IPS DF 4.7 (cell line): ENCODE data around the gene LMO2.
A peak's percentile ranks its signal among the peaks of the same experiment; 100 is the strongest.
"Not testable (repeated sequence)": the region's sequence is repeated elsewhere in the genome, so short reads cannot be mapped to it uniquely, and the experiment has no call there.

Source experiments
- DNase-seq: peaks from one replicate; pipeline ENCODE4 v3.0.0-alpha.2; 2013; ENCODE audit warnings: low spot score; ENCODE audit errors: extremely low read depth

The LMO2 gene

DNA sequence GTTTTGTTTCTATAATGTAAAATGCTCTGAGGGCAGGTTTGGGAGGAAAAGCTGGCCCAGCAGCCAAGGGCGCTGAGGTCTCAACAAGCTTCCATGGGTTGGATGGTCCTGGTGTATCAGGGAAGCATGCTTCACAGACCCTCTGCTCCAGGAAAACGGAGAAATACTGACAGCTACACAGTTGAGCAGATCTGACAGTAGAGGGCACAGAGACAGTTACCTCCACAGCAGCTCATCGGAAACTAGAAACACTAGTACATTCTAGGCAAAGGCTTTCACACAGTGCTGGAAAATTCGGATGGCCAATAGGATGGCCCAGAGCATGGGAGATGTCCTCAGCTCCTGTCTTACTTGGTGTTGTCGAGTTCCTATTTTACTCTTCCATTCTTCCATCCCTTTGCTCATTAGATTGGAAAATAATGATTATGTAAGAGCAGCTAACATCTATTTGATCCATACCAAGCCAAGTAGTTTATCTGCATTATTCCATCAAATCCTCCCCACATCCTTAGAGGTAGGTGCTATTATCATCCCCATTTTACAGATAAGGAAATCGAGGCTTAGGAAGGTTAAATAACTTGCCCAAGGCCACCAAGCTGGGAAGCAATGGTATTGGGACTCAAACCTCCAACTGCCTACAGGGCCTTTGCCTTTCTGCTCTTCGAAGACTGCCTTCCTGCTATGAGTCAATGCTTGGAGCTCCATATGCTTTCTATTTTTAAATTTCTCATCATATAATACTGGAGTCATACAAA lies 28.3 kb downstream of the LMO2 start:
- DNase-seq = no peak

DNA sequence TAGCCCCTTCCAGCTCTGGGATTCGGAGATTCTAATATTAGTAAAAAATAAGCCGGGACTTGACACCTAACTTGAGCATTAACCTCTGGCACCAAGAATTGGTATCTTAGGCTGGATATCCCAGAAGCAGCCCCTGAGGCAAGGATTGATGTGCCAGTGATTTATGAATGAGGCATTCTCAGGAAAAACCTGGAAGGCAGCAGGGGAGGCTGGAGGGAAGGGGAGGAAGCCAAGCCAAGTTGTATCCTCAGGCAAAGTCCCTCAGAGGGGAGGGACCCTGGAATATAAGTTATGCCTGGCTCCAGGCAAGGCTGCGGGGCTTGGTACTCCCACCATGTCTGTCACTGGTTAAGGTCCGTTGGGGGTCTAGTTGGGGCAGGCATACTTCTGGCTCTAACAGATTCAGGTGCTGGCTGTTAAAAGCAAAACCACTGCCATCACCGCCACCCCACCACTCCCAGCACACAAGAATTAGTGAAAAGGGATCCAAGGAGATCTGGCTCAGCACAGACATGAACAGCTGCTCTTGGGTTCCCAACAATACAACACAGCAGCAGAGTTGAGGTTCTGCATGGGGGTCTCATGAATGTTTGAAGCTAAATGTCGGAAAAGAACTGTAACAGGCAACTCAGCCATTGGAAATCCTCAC lies 29.8 kb downstream of the LMO2 start:
- no peak for DNase-seq

DNA sequence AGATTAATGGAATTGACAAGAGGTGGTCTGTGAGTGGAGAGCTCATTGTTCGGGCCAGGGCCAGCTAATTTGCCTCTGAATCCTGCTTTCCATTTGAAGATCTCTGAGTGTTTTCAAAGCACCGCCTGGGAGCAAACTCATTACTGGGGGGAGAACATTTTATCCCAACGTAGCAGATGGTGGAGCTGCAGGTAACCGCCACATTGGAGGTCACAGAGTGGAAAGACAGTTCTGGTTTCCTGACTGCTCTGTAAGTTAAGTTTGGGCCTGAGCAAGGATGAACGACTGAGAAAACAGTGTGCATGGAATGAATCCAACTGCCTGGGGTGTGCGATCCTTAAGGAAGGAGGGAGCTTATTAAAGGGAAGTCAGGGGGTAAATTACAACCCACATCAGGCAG lies 30.5 kb downstream of the LMO2 start:
- no peak for DNase-seq

DNA sequence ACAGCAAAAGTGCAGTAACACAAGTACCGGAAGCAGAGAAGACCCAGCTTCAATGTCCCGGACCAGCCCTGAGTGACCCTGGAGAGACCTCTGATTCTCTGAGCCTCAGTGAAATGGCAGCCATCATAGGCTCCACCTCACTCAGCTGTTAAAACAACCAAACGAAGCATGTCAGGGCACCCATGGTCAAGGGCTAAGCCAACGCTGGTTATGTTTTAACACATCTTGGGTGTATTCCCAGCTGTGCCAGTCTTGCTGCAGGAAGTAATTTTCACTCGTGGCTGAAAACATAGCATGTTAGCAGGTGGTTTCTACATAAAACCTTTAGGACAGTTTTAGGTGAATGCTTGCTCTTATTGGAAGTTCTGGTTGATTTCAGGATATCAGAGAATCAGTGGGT lies 30.9 kb downstream of the LMO2 start:
- no peak for DNase-seq

DNA sequence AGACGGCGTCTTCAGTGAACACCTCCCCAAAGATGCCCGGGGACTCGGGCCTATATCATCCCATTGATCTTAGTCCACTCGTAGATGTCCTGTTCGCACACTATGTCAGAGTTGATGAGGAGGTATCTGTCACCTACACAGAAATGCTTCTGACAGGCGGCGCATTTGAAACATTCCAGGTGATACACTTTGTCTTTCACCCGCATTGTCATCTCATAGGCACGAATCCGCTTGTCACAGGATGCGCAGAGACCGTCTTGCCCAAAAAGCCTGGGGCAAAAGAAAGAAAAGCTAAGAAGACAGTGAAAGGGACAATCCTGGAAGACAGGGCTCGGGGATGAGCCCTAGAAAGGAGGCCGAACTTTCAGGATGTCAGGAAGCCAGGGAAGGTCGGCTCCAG lies 32.6 kb downstream of the LMO2 start:
- no peak for DNase-seq

DNA sequence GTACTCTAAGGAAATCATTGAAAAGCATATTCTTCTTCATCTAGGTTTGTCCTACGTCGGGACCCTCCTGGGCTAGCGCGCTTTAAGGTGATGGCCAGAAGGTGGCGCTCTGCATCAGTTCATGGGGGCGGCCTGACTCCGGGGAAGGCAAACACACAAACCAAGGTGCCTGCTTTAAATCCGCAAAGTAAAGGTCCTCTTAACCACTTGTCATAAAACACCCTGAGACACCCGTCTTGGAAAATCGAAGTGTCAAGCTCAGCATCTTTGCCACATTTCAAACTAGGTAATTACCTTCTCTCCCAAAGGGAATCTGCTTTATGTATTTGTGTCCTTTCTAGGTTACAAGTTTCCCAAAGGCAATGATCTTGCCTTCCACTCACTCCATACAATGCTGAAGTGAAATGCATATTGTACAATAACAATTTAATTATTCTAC lies 33.9 kb downstream of the LMO2 start:
- DNase-seq = no peak

DNA sequence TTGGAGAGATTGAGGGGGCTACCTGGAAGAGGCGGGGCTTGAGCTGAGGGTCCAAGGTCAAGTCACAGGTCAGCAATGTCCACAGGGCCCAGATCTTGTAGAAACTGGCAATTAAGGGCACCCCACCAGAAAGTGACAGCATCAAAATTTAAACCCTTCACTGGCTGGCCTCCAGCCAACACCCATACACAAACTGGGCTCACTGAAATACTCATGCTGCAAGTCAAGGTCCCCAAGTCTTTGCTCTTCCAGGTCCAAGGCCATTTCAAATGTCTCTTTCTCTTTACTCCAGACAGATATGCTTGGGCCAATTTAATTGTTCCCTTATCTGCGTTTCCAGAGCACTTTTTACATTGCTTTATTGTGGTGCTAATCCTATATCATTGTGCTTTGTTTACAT lies 36.4 kb downstream of the LMO2 start:
- DNase-seq = no peak

DNA sequence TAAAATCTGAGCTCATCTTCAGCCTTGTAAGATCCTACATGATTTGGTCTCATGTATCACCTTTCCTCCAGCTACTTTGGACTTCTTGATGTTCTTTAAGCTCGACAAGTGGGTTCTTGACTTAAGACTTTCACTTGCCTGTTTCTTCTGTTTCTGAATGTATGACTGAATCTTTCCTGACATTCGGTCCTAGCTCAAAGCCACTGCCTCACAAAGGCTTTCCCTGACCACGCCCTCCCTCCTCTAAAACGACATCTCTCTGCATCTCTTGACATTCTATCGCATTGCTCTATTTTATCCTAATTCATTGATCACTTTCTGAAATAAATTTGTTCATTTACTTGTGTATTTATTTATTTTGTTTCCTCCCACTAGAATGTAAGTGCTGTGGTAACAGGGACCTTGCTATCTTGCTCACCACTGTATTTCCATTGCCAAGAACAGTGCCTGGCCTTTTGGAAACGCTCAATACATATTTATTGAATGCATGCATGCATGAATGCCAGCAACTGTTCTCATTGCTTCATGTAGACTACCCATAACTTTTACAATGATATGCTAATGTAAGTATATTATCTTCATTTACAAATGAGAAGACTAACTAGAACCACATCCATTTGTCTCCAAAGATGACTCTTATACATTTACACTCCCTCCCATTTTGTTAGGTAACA lies 43.0 kb downstream of the LMO2 start:
- no peak for DNase-seq

DNA sequence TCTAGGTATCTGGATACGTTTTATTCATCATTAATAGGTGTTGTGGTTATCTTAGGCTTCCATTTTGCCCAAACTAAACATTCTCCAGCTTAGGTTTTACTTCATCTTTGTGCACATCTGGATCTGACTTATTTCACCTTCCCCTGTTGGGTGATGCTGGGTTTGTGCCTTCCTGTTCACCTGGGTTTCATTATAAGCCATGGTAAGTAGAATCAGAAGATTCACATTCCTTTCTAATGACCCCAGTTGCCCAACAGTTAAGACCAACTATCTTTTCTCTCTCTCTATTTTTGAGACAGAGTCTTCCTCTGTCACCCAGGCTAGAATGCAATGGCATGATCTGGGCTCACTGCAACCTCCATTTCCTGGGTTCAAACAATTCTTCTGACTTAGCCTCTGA lies 44.6 kb downstream of the LMO2 start:
- DNase-seq = no peak

DNA sequence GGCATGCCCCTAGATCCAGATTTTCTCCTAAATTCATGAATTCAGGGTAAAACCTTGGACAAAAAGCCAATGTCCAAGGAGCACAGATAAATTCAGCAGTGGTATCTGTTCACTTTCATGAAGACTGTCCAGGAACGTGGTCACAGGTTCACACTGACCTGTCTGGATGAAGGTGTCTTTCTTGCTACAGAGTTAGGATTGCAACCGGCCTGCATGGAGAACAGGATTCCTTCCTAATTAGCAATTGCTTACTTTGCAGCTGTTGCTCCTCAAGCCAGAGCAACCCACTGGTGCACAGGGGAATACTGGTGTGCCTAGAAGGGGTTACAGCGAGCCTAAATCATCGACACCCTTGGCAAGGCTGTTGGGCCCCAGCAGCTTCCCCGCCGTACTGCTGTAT lies 47.6 kb downstream of the LMO2 start:
- DNase-seq = no peak

DNA sequence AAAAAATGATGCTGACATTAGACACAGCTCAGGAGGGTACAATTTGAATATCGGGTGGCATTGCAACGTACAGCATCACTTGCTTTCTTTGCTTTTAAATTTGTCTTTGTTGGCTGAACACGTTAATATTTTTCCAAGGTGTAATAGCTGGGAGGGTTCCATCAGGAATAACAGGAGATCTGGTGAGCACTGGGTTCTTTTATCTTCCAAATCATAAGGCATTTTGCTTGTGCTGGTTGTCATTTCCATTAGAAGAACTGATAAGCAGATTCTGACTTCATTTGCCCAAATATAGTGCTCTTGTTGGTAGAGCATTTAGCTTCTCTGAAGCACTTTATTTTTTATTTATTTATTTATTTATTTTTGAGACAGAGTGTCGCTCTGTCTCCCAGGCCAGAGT lies 48.9 kb downstream of the LMO2 start:
- no peak for DNase-seq

DNA sequence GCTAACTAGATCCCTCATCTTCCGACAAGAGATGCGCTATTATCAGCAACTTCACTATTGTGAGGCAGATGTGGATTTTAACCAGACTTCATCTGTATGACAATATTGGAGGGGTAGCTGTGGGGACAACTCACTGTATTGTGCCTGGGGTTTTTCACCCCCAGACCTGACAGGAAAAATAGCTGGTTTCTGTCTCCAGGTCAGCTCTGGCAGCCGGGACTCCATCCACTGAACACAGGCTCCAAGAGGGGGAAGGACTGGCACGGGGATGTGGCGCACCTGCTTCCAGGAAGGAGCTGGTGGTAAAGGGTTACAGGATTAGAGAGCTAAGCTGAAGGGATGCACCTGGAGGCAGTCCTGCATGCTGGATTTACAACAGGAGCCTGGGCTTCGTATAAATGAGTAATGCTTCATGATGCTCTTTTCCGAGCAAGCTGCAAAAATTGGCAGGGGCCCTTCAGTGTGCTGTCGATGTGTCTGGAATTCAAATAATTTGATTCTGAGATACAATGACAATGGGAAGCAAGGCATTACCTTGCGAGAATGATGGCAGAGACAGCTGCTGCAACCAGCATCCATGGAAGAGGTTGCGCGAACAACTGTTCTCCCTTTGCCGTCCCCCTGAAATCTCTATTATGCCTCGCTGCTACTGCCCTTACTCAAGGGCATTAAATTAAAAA lies 49.5 kb downstream of the LMO2 start:
- no peak for DNase-seq

DNA sequence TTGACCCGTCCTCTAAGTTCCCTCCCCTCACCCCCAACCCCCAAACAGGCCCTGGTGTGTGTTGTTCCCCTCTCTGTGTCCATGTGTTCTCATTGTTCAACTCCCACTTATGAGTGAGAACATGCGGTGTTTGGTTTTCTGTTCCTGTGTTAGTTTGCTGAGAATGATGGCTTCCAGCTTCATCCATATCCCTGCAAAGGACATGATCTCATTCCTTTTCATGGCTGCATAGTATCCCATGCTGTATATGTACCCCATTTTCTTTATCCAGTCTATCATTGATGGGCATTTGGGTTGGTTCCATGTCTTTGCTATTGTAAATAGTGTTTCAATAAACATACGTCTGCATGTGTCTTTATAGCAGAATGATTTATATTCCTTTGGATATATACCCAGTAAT lies 53.6 kb downstream of the LMO2 start:
- not testable (repeated sequence) for DNase-seq

DNA sequence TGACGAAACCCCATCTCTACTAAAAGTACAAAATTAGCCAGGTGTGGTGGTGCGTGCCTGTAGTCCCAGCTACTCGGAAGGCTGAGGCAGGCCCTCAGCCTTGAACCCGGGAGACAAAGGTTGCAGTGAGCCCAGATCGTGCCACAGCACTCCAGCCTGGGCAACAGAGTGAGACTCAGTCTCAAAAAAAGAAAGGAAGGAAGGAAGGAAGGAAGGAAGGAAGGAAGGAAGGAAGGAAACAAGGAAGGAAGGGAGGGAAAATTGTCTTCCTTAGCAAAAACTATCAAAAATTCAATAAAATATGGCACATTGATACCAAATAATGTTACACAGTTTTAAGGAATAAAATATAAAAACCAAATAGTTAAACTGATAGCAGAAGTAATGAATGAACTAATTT lies 54.5 kb downstream of the LMO2 start:
- not testable (repeated sequence) for DNase-seq

DNA sequence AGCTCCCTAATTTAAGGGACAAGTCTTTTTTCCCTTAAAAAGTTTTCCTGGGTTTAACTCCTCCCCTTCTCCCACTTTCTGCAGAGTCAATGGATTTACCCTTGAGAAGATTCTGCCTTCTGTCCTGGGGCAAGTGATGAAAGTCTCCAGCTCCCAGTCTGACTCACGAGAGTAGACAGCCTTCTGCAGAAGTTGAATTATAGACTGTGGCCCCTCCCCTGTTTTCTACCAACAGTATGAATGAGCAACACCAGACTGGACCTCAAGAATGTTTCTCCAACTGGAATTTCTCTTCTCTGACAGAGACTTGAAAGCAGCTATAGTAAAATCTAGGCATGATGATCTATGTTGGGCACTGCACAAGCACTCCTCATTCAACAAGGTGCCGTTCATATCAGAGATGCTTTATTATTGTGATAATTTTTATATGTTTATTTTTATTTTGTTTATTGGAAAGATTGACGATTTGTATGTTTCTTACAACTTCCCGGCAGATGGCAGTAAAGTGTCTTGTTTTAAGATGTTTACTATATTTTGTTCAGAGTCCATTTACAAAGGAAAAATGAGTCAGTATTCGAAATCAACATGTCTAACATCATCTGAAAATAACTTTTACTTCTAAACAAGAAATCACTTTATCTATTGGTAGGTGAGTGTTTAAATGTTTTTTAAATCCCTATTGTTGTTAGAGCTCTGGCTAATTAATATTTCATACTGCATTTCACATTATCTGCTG lies 56.6 kb downstream of the LMO2 start:
- DNase-seq = no peak

DNA sequence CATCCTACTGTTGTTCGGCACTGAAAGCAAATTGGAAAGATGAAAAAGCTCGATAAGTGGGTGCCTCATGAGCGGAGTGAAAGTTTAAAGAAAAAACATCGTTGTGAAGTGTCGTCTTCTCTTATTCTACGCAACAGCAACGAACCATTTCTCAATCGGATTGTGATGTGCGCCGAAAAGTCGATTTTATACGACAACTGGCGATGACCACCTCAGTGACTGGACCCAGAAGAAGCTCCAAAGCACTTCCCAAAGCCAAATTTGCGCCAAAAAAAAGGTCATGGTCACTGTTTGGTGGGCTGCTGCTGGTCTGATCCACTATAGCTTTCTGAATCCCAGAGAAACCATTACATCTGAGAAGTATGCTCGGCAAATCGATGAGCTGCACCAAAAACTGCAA lies 59.2 kb downstream of the LMO2 start:
- DNase-seq = no peak

DNA sequence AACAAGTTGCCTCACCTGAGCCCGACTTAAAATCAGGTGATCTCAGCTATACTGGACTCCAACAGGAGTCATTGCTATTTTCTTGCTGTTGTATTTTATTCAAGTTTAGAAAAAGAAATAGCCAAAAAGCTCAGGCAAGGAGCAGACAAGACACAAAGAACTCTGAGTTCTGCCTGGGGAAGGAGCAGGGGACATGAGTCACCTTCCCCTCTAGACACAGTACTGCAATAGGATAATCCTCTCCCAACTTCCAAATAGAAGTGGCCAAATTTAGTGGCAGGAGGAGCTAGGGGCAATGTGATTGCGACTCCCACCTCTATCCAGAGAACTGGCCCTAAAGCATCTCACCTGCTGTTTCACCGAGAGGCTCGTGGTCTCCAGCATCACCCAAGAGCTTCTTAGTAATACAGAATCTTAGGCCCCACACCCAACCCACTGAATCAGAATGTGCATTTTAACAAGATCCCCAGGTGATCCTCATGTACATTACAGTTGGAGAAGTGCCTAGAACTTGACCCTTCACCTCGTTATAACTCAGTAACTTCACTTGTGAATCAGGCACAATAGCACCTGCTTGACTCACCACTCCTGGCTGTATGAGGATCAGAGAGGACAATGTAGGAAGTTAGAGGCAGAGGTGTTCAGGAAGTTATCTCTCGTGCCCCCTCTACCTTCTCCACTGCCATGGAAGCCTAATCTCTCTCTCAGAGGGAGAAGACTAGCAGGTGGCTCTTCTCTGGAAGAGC lies 60.8 kb downstream of the LMO2 start:
- no peak for DNase-seq

DNA sequence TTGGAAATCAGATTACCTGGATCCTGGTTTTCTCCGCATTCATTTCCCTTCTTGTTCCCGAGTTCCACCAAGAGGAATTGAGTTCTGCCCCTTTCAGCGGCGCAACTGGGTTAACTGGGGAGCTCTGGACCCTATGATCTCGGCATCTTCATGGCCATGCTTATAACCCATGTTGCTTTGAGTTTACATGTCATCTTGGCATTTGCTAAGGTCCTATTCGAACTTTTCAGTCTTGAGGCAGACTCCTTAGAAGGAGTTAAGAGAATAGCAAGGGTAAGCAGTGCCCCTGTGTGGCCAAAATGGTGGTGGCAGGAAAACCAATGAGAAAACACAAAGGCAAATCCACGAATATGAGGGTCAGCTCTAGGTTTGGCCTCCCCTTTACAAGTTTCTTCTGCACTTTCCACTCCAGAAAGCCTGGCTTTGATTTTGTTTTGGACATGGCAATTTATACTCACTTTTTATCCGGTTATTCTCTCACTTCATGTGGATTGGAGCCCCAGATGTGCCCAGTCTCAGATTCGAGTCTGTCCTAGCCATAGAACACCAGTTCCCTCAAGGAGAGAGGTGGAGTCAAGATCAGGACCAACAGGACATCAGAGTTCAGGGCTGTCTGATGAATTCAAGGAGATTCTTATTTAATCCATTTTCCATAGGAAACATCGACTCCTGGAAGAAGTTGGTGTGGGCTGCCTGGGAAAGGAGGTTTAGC lies 62.3 kb downstream of the LMO2 start:
- peak; percentile 46 for DNase-seq

DNA sequence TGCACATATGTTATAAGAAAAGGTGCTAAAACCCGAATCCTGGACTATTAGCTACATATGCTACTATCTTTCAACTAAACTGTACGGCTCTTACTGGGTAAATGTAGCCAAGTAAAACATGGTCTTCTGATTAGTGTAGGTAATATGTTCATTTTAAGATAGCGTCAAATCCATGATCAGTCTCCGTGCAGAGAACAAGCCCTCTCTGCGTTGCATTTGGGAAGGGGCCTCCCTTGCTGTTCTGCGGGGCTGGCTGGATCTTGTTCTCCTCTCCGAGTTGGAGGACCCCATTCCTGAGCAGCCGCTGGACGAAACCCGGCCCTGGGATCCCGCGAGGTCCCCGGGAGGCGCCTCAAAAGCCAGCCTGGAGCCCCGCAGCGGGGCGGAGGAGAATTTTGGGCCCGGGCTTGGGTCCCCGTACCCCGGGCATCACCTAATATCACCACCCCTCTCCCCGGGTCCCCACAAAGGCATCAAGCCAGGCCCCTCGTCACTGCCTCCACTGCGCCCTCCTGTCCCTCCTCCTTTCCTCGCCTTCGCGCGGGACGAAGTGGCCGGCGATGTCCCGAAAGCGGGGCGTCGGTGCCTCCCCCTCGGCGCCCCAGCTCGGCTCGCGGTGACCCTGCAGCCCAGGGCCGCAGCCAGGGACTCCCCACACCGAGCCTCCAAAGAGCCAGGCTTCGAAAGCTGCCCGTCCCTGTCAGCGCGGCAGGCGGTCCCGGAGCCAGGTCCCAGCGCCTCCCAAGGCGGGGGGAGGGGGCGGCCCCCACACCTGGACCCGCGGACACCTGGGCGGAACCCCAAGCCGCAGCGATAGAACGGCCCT lies 63.1 kb downstream of the LMO2 start:
- DNase-seq = no peak
